Small intestine (tissue), 7 donors: ENCODE results near the gene HIPK2. TPM values are rescaled to one million over a fixed set of nuclear protein-coding genes. Genes with fewer than 3 reads are reported as not detected.

ENCODE experiments used
- DNase-seq, 2 donors: peaks; one replicate each; pipeline versions ENCODE4 v3.0.0 to v3.0.0-alpha.2; 2013
- FAIRE-seq: peaks from 2 replicates; lab custom pipeline; 2012; peaks lifted over from hg19 to GRCh38; lab: Jason Lieb, UNC
- H3K27ac ChIP-seq, 3 donors: one replicate each; pipeline ENCODE4 v1.5.1; 2013; ENCODE audit warnings: low read length in 2 of 3, mild to moderate bottlenecking in 2 of 3, control low read depth in 1 of 3, inconsistent platforms in 1 of 3, low read depth in 1 of 3, moderate library complexity in 1 of 3
- H3K27me3 ChIP-seq, 3 donors: one replicate each; pipeline ENCODE4 v1.6.1; 2013; ENCODE audit warnings: low read length in 3 of 3, inconsistent platforms in 1 of 3; ENCODE audit not compliant: control insufficient read depth in 3 of 3, insufficient read depth in 3 of 3
- H3K36me3 ChIP-seq, 3 donors: one replicate each; pipeline ENCODE4 v1.6.1; 2013; ENCODE audit warnings: low read length in 3 of 3, inconsistent platforms in 1 of 3, low read depth in 1 of 3, mild to moderate bottlenecking in 1 of 3, moderate library complexity in 1 of 3; ENCODE audit not compliant: control insufficient read depth in 3 of 3, insufficient read depth in 2 of 3
- H3K4me1 ChIP-seq, 3 donors: one replicate each; pipeline ENCODE4 v1.6.1; 2013; ENCODE audit warnings: low read length in 2 of 3, inconsistent platforms in 1 of 3, low read depth in 1 of 3, mild to moderate bottlenecking in 1 of 3, moderate library complexity in 1 of 3; ENCODE audit not compliant: control insufficient read depth in 3 of 3, insufficient read depth in 2 of 3
- H3K4me3 ChIP-seq, 3 donors: one replicate each; pipeline ENCODE4 v1.5.1; 2013; ENCODE audit warnings: low read length in 3 of 3, control low read depth in 1 of 3, inconsistent platforms in 1 of 3, low read depth in 1 of 3, mild to moderate bottlenecking in 1 of 3, moderate library complexity in 1 of 3
- H3K9me3 ChIP-seq, 2 donors: one replicate each; pipeline ENCODE4 v1.6.1; 2013; ENCODE audit warnings: low read depth in 1 of 2, low read length in 1 of 2; ENCODE audit not compliant: control insufficient read depth in 2 of 2, insufficient read depth in 1 of 2
- WGBS, 3 donors: extraction: QIAGEN DNeasy Blood & Tissue Kit; methylation state at CpG; one replicate each; pipeline ENCODE4 v1.1.7; 2013; 5-methylcytosine and 5-hydroxymethylcytosine counted together
- polyA plus RNA-seq, 4 donors: library from polyadenylated mRNA; stranded (reverse) in 3 of 4; unstranded in 1 of 4; fragments of 200-250 nt in 3 of 4; fragments of 120-200 nt in 1 of 4; gene quantifications; one replicate each; pipeline versions ENCODE4 v1.2.1 to v1.2.3, GENCODE V29; 2013
- donor health status: healthy with polysubstance abuse.
- donor health status: control.
- donor health status: control.
- donor health status: Bipolar disorder and iron deficiency.
- donor health status: healthy.

The HIPK2 gene
- polyA plus RNA-seq, 4 donors: 3.2 to 11.4 (median 7.2) TPM

DNA sequence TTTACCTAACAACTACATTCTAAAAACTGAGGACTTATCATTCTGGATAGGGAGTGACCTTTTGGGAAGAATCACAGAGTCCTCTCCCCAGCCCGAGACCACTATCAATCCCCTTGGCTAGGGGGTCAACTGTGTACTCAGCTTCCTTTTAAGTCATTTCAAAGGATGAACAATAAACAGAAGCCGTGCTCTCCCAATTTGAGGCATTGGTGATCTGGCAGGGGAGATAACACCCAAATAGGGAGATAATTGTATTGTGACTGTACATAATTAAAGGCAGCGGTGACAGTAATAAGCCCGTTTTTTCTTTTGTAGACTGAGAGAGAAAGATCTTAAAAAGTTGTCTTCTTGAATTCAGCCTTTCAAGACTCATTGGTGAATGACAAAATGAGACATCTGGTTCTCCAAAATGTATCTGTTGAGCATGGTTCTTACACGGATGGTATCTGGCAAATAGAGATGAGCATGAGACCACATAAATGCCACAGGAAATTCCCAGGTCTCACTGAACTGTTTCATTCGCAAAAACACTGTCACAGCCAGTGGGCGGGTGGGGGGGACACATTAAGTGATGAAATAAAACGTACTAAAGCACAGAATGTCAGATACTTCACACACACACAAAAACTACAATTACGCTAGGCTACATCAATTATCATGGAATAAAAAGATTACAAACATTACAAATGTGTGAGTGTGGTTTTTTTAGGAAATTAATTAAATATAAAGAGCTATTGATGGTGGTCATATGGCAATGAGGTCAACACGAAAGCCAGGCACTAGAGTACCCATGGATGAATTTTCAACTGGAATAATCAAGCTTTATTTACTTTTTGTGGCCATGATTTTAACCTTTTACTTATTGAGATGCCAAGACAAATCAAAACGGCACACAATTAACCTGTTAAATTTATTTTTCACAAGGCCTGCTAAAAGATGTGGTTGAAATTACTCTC lies 108.4 kb downstream of the HIPK2 start:
- WGBS, 3 donors: 80 to 92% (median 83%) methylated on average over 11 of the region's 11 CpGs
- no peak for DNase-seq
- FAIRE-seq: no peak
- H3K4me1 ChIP-seq: no peaks in the 10 kb centered on the region
- H3K36me3 ChIP-seq: peaks cover 0 to 4% (median 0%) of the 10 kb centered on the region in 3 donors
- no peaks in the 10 kb centered on the region for H3K27me3 ChIP-seq
- H3K4me3 ChIP-seq: no peak overlapping the region
- H3K9me3 ChIP-seq: no peaks in the 10 kb centered on the region
- no peak overlapping the region for H3K27ac ChIP-seq

DNA sequence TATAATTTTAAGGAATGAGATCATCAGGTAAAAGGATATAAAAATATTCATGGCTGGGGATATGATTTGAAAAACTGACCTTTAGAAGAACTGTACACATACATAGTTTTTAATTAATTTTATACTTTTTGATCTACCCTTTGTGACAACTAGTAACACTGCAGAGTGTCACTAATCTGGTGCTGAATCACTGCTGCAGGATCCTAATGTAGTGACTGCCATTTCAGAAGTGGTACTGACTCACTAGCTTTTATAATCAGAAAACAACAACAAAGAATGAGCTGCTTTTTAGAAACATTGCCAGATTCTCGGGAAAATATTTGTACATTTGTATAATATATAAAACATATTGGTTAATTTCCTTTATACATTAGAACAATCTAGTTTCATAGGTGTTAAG lies 110.4 kb downstream of the HIPK2 start:
- whole genome bisulfite sequencing, 3 donors: 73 to 89% (median 87%) methylated on average over 1 of the region's 1 CpG
- FAIRE-seq: no peak
- no peak overlapping the region for H3K27ac ChIP-seq
- H3K4me3 ChIP-seq: no peak overlapping the region
- peaks cover 0 to 2% (median 0%) of the 10 kb centered on the region in 3 donors for H3K36me3 ChIP-seq
- no peaks in the 10 kb centered on the region for H3K9me3 ChIP-seq
- DNase-seq: no peak
- no peaks in the 10 kb centered on the region for H3K27me3 ChIP-seq
- peaks cover 0 to 1% (median 0%) of the 10 kb centered on the region in 3 donors for H3K4me1 ChIP-seq

DNA sequence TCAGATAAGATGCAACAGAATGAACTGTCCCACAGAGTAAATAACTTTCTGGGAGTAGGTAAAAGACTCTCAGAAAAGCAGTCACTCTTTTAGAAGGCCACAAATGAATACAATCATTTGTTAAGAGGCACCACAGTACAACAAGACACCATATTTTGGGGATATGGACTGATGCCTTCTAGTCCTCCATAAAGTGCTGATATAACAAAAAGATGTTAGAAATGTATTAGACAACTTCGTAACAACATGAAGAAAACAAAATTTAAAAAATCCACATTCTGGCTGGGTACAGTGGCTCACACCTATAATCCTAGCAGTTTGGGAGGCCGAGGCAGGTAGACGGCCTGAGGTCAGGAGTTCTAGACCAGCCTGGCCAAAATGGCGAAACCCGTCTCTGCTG lies 111.3 kb downstream of the HIPK2 start:
- Histone ChIP-seq H3K36me3 (peaks cover 0 to 2% (median 0%) of the 10 kb centered on the region in 3 donors), H3K27ac (no peak overlapping the region), H3K4me3 (no peak overlapping the region), H3K9me3 (no peaks in the 10 kb centered on the region), H3K27me3 (no peaks in the 10 kb centered on the region), H3K4me1 (peaks cover 0 to 1% (median 0%) of the 10 kb centered on the region in 3 donors)
- WGBS, 3 donors: 96 to 98% (median 96%) methylated on average over 5 of the region's 5 CpGs
- FAIRE-seq (no peak), DNase-seq (no peak)

DNA sequence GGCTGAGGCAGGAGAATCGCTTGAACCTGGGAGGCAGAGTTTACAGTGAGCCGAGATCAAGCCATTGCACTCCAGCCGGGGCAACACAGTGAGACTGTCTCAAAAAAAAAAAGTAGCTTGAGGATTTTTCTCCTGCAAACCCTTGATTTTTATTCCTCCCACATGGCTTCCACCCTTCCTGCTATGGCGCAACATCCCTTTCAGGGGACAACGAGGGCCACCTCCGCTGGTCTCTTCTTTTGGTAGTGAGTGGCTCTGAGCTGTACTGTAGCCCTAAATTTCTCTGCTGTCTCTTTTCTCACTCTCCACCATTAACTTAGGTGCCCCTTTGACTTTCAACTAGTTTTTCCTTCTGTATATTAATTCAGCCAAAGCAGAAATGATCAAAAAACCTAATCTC lies 113.4 kb downstream of the HIPK2 start:
- Histone ChIP-seq H3K9me3 (peaks cover 0 to 4% of the 10 kb centered on the region in 2 donors), H3K36me3 (peaks cover 0 to 2% (median 0%) of the 10 kb centered on the region in 3 donors), H3K27ac (no peak overlapping the region), H3K27me3 (no peaks in the 10 kb centered on the region), H3K4me1 (peaks cover 1 to 8% (median 6%) of the 10 kb centered on the region in 3 donors), H3K4me3 (no peak overlapping the region)
- no peak for DNase-seq
- no peak for FAIRE-seq
- WGBS, 3 donors: 87 to 96% (median 94%) methylated on average over 6 of the region's 6 CpGs

DNA sequence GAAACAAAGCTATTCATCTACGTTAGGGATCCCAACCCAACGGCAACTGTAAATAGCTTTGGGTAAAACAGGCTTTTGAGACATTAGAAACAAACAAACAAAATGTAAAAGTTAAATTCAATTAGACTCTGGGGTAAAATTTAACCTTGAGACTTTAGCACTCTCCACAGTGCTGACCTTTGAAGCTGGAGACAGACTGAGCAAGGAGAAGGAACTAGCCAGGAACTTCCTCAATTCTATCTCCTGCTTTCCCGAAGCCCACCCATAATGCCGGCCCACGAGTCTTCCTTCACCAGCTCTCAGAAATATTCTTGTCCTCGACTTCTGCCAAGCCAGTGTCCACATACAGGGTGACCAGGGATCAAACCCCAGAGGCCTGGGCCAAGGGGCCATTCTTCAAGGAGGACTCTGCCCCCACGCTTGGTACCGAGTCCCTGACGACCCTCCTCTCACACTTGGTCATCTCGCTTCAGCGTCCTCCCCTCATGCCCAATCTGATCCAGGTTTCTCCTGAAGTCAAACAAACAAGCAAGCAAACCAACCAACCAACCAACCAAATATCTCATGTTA lies 114.1 kb downstream of the HIPK2 start:
- H3K36me3 ChIP-seq: peaks cover 0 to 2% (median 0%) of the 10 kb centered on the region in 3 donors
- no peak overlapping the region for H3K27ac ChIP-seq

DNA sequence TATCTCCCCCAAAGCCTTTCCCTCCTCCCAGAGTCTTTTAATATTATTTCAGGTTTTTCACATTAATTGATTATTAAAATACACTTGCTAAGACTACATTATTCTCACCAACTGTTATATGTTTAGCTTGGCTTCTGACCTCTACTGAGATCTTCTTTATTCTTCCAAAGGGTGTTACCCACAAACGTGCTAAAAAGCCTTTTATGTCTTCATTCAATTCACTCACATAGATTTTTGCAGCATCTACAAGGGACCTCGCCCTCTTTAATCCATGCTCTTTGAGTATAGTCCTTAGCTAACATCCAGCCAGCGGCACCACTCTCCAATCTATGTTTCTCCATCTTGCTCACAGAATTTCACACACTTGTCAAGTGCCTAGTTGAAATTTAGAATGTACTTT lies 115.9 kb downstream of the HIPK2 start:
- Histone ChIP-seq H3K4me1 (peaks cover 5 to 8% (median 6%) of the 10 kb centered on the region in 3 donors), H3K27me3 (no peaks in the 10 kb centered on the region), H3K4me3 (no peak overlapping the region), H3K9me3 (peaks cover 0 to 4% of the 10 kb centered on the region in 2 donors), H3K36me3 (peaks cover 0 to 5% (median 0%) of the 10 kb centered on the region in 3 donors), H3K27ac (no peak overlapping the region)
- no peak for FAIRE-seq
- DNase-seq: no peak
- WGBS, 3 donors: 84 to 87% (median 85%) methylated on average over 3 of the region's 3 CpGs

More for the DNA sequence above, 114.1 kb downstream of the HIPK2 start:
- Histone ChIP-seq H3K4me1 (peaks cover 5 to 8% (median 6%) of the 10 kb centered on the region in 3 donors), H3K4me3 (no peak overlapping the region), H3K9me3 (peaks cover 0 to 4% of the 10 kb centered on the region in 2 donors), H3K27me3 (no peaks in the 10 kb centered on the region)
- DNase-seq (no peak), FAIRE-seq (no peak)
- 77 to 84% (median 78%) methylated on average over 11 of the region's 11 CpGs for WGBS, 3 donors

DNA sequence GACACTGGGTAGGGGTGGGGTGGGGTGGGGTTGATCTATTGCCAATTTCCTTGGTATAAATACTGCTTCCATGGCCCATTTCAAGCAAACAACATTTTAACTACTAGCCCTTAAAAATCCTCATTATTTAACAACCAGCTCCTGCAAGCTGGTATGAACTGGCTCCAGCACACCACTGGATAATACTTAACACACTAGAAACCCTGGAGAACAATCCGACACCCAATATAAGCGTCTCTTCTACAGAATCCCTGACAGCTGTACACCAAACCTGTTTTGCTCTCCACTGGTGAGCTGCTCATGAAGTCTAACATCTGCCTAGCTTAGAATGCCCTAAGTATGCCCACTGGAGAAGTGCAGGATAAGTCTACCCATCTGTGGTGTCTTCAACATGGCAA lies 116.8 kb downstream of the HIPK2 start:
- DNase-seq: no peak
- Histone ChIP-seq H3K9me3 (peaks cover 0 to 4% of the 10 kb centered on the region in 2 donors), H3K27ac (peak overlapping the region in 1 of 3 donors; percentile 9), H3K36me3 (peaks cover 0 to 5% (median 0%) of the 10 kb centered on the region in 3 donors), H3K27me3 (no peaks in the 10 kb centered on the region), H3K4me3 (no peak overlapping the region), H3K4me1 (peaks cover 5 to 8% (median 6%) of the 10 kb centered on the region in 3 donors)
- FAIRE-seq: no peak
- WGBS, 3 donors: 93 to 96% (median 94%) methylated on average over 2 of the region's 2 CpGs

DNA sequence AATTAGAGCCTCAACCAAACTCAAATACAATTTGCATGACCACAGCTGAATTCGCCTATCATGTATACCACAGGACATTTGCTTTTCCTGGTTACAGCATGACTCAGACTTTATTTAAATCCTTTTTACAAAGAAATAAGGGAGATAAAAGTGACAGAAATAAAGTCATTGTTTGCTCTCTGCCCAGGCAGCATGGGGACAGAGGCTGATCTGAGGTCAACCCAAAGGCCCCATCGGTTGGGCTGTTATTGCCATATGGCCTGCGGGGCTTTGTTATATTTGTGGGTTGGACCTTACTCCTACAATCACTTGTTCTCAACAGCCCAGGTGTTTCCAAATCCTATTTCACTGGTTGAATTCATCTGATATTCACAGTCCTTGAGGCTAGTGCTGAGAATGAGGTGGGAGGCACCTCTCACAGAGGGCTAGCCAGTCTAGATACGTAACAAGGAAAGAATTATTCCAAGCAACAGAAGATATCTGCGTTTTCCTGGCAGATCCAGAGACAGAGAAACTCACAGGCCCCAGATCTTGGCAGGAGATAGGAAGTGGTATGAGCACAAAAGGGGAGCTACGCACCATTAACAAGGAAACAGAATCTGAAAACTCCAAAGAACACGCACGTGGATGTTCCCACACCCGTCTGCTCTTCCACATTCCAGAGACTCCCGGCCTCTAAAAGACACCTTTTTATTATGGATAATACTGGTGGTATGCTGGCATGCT lies 117.3 kb downstream of the HIPK2 start:
- no peak overlapping the region for H3K27ac ChIP-seq
- H3K36me3 ChIP-seq: peaks cover 0 to 6% (median 0%) of the 10 kb centered on the region in 3 donors
- no peak for FAIRE-seq
- WGBS, 3 donors: 48 to 69% (median 61%) methylated on average over 10 of the region's 10 CpGs
- no peak overlapping the region for H3K4me3 ChIP-seq
- no peaks in the 10 kb centered on the region for H3K27me3 ChIP-seq
- H3K4me1 ChIP-seq: peaks cover 5 to 8% (median 6%) of the 10 kb centered on the region in 3 donors
- peaks cover 0 to 4% of the 10 kb centered on the region in 2 donors for H3K9me3 ChIP-seq
- DNase-seq: peak; percentile 47 to 59
